ENCODE measurements around the gene PXDC1. TPM values are rescaled to one million over a fixed set of nuclear protein-coding genes. Genes with fewer than 3 reads are reported as not detected.

PXDC1 gene
- total and polyA plus RNA-seq, 2 donors (not counting 3 experiments of a cell fraction or from before 2014, with no cell fraction given): 60.9 to 121 TPM

DNA sequence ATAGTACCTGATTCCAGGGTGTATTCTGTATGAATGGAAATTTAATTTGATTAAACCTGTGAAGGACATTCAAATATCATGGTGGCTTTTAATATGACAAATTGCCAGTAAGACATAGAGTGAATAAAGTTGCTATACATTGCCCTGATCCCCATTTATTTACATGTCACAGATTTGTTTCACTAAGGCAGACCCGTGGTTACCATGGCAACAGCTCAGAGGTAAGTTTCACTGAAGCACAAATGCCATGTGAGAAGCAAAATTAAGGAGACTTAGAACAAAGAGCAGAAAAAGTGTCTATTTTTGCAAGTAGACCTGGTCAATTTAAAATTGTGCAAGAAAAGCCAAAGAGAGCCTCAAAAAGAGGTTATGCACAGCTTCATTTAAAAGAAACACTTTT, 63.7 kb downstream of the PXDC1 start:
- no peak overlapping the region for H3K4me3 ChIP-seq (replicated peaks in 1 of 3; ENCODE audit: insufficient read depth in 1 of 3, low read depth in 1 of 3, low read length in 3 of 3)
- no peaks in the 10 kb centered on the region for H3K4me1 ChIP-seq (ENCODE audit: control insufficient read depth, extremely low read depth, insufficient read depth, low read length)
- no peak for TF ChIP-seq POLR2A (IDR thresholded peaks at IDR 0.05; ENCODE audit: low read depth, low read length)
- TF ChIP-seq, protein P1, sequence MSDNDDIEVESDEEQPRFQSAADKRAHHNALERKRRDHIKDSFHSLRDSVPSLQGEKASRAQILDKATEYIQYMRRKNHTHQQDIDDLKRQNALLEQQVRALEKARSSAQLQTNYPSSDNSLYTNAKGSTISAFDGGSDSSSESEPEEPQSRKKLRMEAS (IDR thresholded peaks at IDR 0.05; ENCODE audit: insufficient read depth, insufficient read length): no peak
- TF ChIP-seq, protein P2, sequence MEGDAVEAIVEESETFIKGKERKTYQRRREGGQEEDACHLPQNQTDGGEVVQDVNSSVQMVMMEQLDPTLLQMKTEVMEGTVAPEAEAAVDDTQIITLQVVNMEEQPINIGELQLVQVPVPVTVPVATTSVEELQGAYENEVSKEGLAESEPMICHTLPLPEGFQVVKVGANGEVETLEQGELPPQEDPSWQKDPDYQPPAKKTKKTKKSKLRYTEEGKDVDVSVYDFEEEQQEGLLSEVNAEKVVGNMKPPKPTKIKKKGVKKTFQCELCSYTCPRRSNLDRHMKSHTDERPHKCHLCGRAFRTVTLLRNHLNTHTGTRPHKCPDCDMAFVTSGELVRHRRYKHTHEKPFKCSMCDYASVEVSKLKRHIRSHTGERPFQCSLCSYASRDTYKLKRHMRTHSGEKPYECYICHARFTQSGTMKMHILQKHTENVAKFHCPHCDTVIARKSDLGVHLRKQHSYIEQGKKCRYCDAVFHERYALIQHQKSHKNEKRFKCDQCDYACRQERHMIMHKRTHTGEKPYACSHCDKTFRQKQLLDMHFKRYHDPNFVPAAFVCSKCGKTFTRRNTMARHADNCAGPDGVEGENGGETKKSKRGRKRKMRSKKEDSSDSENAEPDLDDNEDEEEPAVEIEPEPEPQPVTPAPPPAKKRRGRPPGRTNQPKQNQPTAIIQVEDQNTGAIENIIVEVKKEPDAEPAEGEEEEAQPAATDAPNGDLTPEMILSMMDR (IDR thresholded peaks at IDR 0.05; ENCODE audit: extremely low read depth in 1 of 2, insufficient read depth in 1 of 2, low read depth in 1 of 2, low read length in 2 of 2): no peak
- no peak for TF ChIP-seq MYC (IDR thresholded peaks at IDR 0.05; ENCODE audit: low read depth, low read length)
- no peak for TF ChIP-seq FOS (IDR thresholded peaks at IDR 0.05; ENCODE audit: borderline replicate concordance, insufficient read depth, low read length)
- TF ChIP-seq GATA2 (IDR thresholded peaks at IDR 0.05; ENCODE audit: insufficient read depth, insufficient read length, low read depth, low read length): no peak
- no peak for TF ChIP-seq EZH2 (IDR thresholded peaks at IDR 0.05; ENCODE audit: borderline replicate concordance, low read depth, low read length, severe bottlenecking)
- no peak for TF ChIP-seq JUN (IDR thresholded peaks at IDR 0.05; ENCODE audit: borderline replicate concordance, insufficient read depth, insufficient read length, low read depth)
- TF ChIP-seq POLR2AphosphoS5 (IDR thresholded peaks at IDR 0.05; ENCODE audit: insufficient read depth, low read depth, low read length): no peak
- BruUV-seq (replicated peaks): no TSS peak
- H3K27ac ChIP-seq (ENCODE audit: insufficient read depth, low read depth, low read length): no peak overlapping the region
- no peak for DNase-seq (ENCODE audit: low read depth, low spot score)
- H3K79me2 ChIP-seq (ENCODE audit: control insufficient read depth, insufficient read depth, low read length): no peaks in the 10 kb centered on the region
- no peak overlapping the region for H2AFZ ChIP-seq (ENCODE audit: low read depth, low read length)
- H3K9ac ChIP-seq (replicated peaks; ENCODE audit: extremely low read depth, insufficient read depth, low read length): no peak overlapping the region
- ChIA-PET CTCF (no interaction called here), POLR2A (no interaction called here)
- FAIRE-seq: no peak
- H3K27me3 ChIP-seq (ENCODE audit: control insufficient read depth in 2 of 2, insufficient read depth in 2 of 2, low read length in 2 of 2): peaks cover 0 to 3% of the 10 kb centered on the region in 2 experiments
- H3K9me1 ChIP-seq (replicated peaks; ENCODE audit: control insufficient read depth, extremely low read depth, insufficient read depth, low read length): no peaks in the 10 kb centered on the region
- intact Hi-C loops (cut with micrococcal nuclease) (no loop called here), dilution Hi-C loops (cut with MboI; ENCODE audit: extremely low pct_ligation_motif_present, low sequenced_read_pairs) (no loop called here)
- no peaks in the 10 kb centered on the region for H4K20me1 ChIP-seq (replicated peaks; ENCODE audit: control insufficient read depth, extremely low read depth, insufficient read depth, low read length)
- H3K36me3 ChIP-seq (ENCODE audit: control insufficient read depth in 2 of 2, extremely low read depth in 1 of 2, insufficient read depth in 2 of 2, low read length in 2 of 2): no peaks in the 10 kb centered on the region
- H3K4me2 ChIP-seq (ENCODE audit: insufficient read depth, low read length): no peak overlapping the region
- no peaks in the 10 kb centered on the region for H3K9me3 ChIP-seq (replicated peaks; ENCODE audit: control insufficient read depth, insufficient read depth, low read length)

Data from endothelial cell of umbilical vein (primary cell).